K562 (cell line): ENCODE data around the gene NMRK1. TPM values are rescaled to one million over a fixed set of nuclear protein-coding genes. Genes with fewer than 3 reads are reported as not detected.

Source experiments
- ATAC-seq: fragments of 200-7000 bp; cut with Tn5 transposase; 3 replicates; pipeline ENCODE4 v1.9.1; 2020; ENCODE audit warnings: moderate library complexity
- BruUV-seq: library from RNA; stranded (reverse); fragments of 400-500 nt; replicated peaks from 2 replicates; lab custom pipeline; 2021; lab: Mats Ljungman, UMichigan
- CTCF ChIA-PET: fragments of 300-600 bp; formaldehyde crosslinking; extraction: SDS; loops from one replicate; lab custom pipeline; 2021; ENCODE audit warnings: low intra/inter-chr PET ratio; lab: Yijun Ruan, JAX
- POLR2A ChIA-PET: fragments of 300-600, 350-650 bp; sonication (Branson Sonifier 250); formaldehyde crosslinking; extraction: SDS; loops from one replicate; lab custom pipeline; 2021; ENCODE audit warnings: antibody characterized with exemption, inconsistent platforms; lab: Yijun Ruan, JAX
- DNase-seq, 4 experiments: peaks; one replicate each; pipeline versions ENCODE4 v3.0.0 to v3.0.0-alpha.2; 2011 to 2018; ENCODE audit warnings: low spot score in 3 of 4, mixed read lengths in 3 of 4; ENCODE audit errors: extremely low read depth in 1 of 4
- FAIRE-seq: peaks from 2 replicates; lab custom pipeline; 2011; peaks lifted over from hg19 to GRCh38; lab: Jason Lieb, UNC
- H2AFZ ChIP-seq: 2 replicates; pipeline ENCODE4 v1.6.0; 2011; ENCODE audit warnings: low read depth, low read length, control low read depth, inconsistent platforms
- H3K27ac ChIP-seq: fragments of 200-600 bp; 3 replicates; pipeline ENCODE4 v1.8.0; 2011; ENCODE audit warnings: low read depth, mild to moderate bottlenecking, control low read depth, inconsistent platforms, low read length, moderate library complexity, mixed read lengths; ENCODE audit errors: extremely low read depth
- H3K27me3 ChIP-seq, 2 experiments: fragments of 300-600 bp in 1 of 2; 2 replicates in 1 of 2; 3 replicates in 1 of 2; pipeline versions ENCODE4 v1.6.0 to v1.8.0; 2011; ENCODE audit warnings: inconsistent platforms in 2 of 2, low read length in 2 of 2, mild to moderate bottlenecking in 1 of 2, mixed read lengths in 1 of 2, moderate library complexity in 1 of 2; ENCODE audit not compliant: control insufficient read depth in 2 of 2, insufficient read depth in 2 of 2
- H3K36me3 ChIP-seq: fragments of 300-600 bp; 3 replicates; pipeline ENCODE4 v1.8.0; 2011; ENCODE audit warnings: mild to moderate bottlenecking, low read length, inconsistent platforms; ENCODE audit not compliant: control insufficient read depth, insufficient read depth
- H3K4me1 ChIP-seq, 2 experiments: fragments of 200-600 bp in 1 of 2; replicated peaks in 1 of 2; 2 replicates in 1 of 2; 3 replicates in 1 of 2; pipeline versions ENCODE4 v1.5.1 to v1.8.0; 2011; ENCODE audit warnings: inconsistent platforms in 2 of 2, low read length in 2 of 2, mild to moderate bottlenecking in 1 of 2, mixed read lengths in 1 of 2, moderate library complexity in 1 of 2; ENCODE audit not compliant: control insufficient read depth in 2 of 2, insufficient read depth in 2 of 2
- H3K4me2 ChIP-seq: 2 replicates; pipeline ENCODE4 v1.6.1; 2011; ENCODE audit warnings: low read length, control low read depth, inconsistent platforms, mixed read lengths; ENCODE audit not compliant: insufficient read depth
- H3K4me3 ChIP-seq: fragments of 200-600 bp; sonication (generic), shearing (Covaris generic); 2 replicates; pipeline ENCODE4 v1.5.1; 2016; ENCODE audit warnings: control low read depth, inconsistent platforms
- H3K79me2 ChIP-seq: fragments of 200-600 bp; 3 replicates; pipeline ENCODE4 v1.8.0; 2011; ENCODE audit warnings: low read length, inconsistent platforms; ENCODE audit not compliant: control insufficient read depth, insufficient read depth
- H3K9ac ChIP-seq, 2 experiments: 2 replicates each; pipeline versions ENCODE4 v1.6.0 to v1.6.1; 2011; ENCODE audit warnings: low read depth in 2 of 2, low read length in 2 of 2, control low read depth in 1 of 2, inconsistent platforms in 1 of 2, mild to moderate bottlenecking in 1 of 2, mixed read lengths in 1 of 2; ENCODE audit not compliant: insufficient read depth in 1 of 2
- H3K9me1 ChIP-seq: one replicate; pipeline ENCODE4 v1.6.0; 2011; ENCODE audit warnings: inconsistent platforms, mild to moderate bottlenecking, low read length, moderate library complexity; ENCODE audit not compliant: control insufficient read depth, insufficient read depth
- H3K9me3 ChIP-seq: replicated peaks from 2 replicates; pipeline ENCODE4 v1.5.1; 2011; ENCODE audit warnings: low read depth, low read length, inconsistent platforms; ENCODE audit not compliant: control insufficient read depth, insufficient read depth
- H4K20me1 ChIP-seq: replicated peaks from 2 replicates; pipeline ENCODE4 v1.6.1; 2011; ENCODE audit warnings: low read length, inconsistent platforms, mixed read lengths; ENCODE audit not compliant: control insufficient read depth, insufficient read depth
- ARID4B ChIP-seq: sonication (generic); formaldehyde crosslinking; IDR thresholded peaks from 2 replicates; pipeline ENCODE4 v1.8.0; 2022; ENCODE audit warnings: mild to moderate bottlenecking, missing genetic modification reagents
- ARNT ChIP-seq, 2 experiments: fragments of 450-650 bp; IDR thresholded peaks; 2 replicates each; pipeline ENCODE4 v1.6.1; 2016; ENCODE audit warnings: mild to moderate bottlenecking in 1 of 2
- CAMTA2 ChIP-seq: fragments of 250-450 bp; sonication (Bioruptor Pico); conservative IDR thresholded peaks from 2 replicates; pipeline ENCODE4 v1.5.1; 2022
- LEF1 ChIP-seq: fragments of 450-650 bp; IDR thresholded peaks from 2 replicates; pipeline ENCODE4 v1.6.1; 2016; ENCODE audit warnings: mild to moderate bottlenecking
- TRIM28 ChIP-seq: fragments of 450-650 bp; IDR thresholded peaks from 2 replicates; pipeline ENCODE4 v1.6.1; 2017
- ZNF121 ChIP-seq: sonication (generic); formaldehyde crosslinking; conservative IDR thresholded peaks from 2 replicates; pipeline ENCODE4 v1.8.0; 2022; ENCODE audit warnings: missing genetic modification reagents
- WGBS: fragments of 100-300 bp; shearing (Covaris generic); methylation state at CpG from one replicate; pipeline ENCODE4 v1.1.6; 2016; ENCODE audit warnings: low coverage, mixed read lengths; ENCODE audit not compliant: insufficient coverage; ENCODE audit errors: missing lambda C conversion rate; 5-methylcytosine and 5-hydroxymethylcytosine counted together
- in situ Hi-C: fragments of 300-500 bp; cut with MboI; formaldehyde crosslinking; loops from 4 replicates; pipeline ENCODE4 v1.15.0; 2018; ENCODE audit warnings: inconsistent platforms, mixed read lengths
- intact Hi-C: fragments of 100-400 bp; cut with micrococcal nuclease; formaldehyde crosslinking; loops from 2 replicates; pipeline ENCODE4 v1.14.2; 2022
- polyA plus RNA-seq, 8 experiments: library from polyadenylated mRNA; depleted of rRNA in 4 of 8; stranded (reverse) in 5 of 8; unstranded in 3 of 8; fragments of >200 nt; fragmentation: Nextera tagmentation in 2 of 8; fragmentation: Illumina TruSeq in 1 of 8; extraction: Ambion mirVana in 2 of 8; extraction: Trizol in 1 of 8; gene quantifications; 2 replicates each; pipeline versions ENCODE4 v1.2.1 to v1.2.3, GENCODE V29; 2011 to 2014; ENCODE audit warnings: inconsistent platforms in 1 of 8, missing spikeins in 1 of 8
- total RNA-seq, 7 experiments: library from RNA; depleted of rRNA in 6 of 7; stranded (reverse); fragments of >200 nt in 6 of 7; fragmentation: Illumina TruSeq in 2 of 7; extraction: Trizol in 2 of 7; gene quantifications; 2 replicates each; pipeline versions ENCODE4 v1.2.1 to v1.2.3, GENCODE V29; 2011 to 2021; ENCODE audit warnings: low replicate concordance in 1 of 7

Gene NMRK1
- total and polyA plus RNA-seq, 9 of the 15 experiments (the other 6 are each of a cell fraction or from before 2014, with no cell fraction given): 1.1 to 3.5 (median 1.7) TPM

GRCh38 chr9:75090579-75090978 lies 2.6 kb upstream of the NMRK1 start:
- in situ Hi-C loops: no loop called here
- Histone ChIP-seq H3K9ac (no peak overlapping the region), H3K9me1 (no peaks in the 10 kb centered on the region), H3K79me2 (peaks cover 28% of the 10 kb centered on the region), H4K20me1 (no peaks in the 10 kb centered on the region), H3K4me3 (no peak overlapping the region), H3K4me2 (no peak overlapping the region), H3K27me3 (no peaks in the 10 kb centered on the region), H2AFZ (no peak overlapping the region), H3K27ac (no peak overlapping the region), H3K9me3 (no peaks in the 10 kb centered on the region), H3K36me3 (no peaks in the 10 kb centered on the region), H3K4me1 (peaks cover 8 to 14% of the 10 kb centered on the region in 2 experiments; a peak in 4 of 5 replicates)
- DNase-seq (no peak), FAIRE-seq (no peak), ATAC-seq (no peak)
- 76% methylated on average over 3 of the region's 4 CpGs for WGBS
- POLR2A ChIA-PET: interaction anchor here (0.7 kb wide), 1 partner anchor 26 kb away, joined by 3 read pairs; no protein-coding TSS in a partner anchor
- intact Hi-C loops: no loop called here
- TF ChIP-seq ARID4B (CRISPR knock-in tag) (no peak), ZNF121 (CRISPR knock-in tag) (peak; percentile 51), LEF1 (no peak), TRIM28 (no peak), CAMTA2 (CRISPR knock-in tag) (no peak), ARNT (IDR thresholded peaks at IDR 0.05) (no peak)
- CTCF ChIA-PET: no interaction called here
- BruUV-seq: no TSS peak
